ENCODE measurements around the gene AAK1.

DNA sequence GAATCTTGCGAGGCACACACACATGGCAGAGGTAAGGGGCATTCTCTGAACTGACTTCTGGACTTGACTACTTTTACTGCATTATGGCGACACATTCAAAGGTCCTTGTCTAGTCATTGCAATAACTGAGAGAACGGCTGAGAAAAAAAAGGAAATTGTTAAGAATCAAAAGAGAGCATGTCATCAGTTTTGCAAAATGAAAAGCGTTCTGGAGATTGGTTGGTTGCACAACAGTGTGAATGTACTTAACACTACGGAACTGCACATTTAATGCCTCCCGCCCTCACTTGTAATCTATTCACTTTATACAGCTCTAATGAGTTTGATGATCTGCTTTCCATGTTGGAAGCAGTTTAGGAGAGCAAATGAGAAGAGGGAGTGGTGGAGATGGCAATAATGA, 137.8 kb downstream of the AAK1 start:
- TF ChIP-seq, protein P1, sequence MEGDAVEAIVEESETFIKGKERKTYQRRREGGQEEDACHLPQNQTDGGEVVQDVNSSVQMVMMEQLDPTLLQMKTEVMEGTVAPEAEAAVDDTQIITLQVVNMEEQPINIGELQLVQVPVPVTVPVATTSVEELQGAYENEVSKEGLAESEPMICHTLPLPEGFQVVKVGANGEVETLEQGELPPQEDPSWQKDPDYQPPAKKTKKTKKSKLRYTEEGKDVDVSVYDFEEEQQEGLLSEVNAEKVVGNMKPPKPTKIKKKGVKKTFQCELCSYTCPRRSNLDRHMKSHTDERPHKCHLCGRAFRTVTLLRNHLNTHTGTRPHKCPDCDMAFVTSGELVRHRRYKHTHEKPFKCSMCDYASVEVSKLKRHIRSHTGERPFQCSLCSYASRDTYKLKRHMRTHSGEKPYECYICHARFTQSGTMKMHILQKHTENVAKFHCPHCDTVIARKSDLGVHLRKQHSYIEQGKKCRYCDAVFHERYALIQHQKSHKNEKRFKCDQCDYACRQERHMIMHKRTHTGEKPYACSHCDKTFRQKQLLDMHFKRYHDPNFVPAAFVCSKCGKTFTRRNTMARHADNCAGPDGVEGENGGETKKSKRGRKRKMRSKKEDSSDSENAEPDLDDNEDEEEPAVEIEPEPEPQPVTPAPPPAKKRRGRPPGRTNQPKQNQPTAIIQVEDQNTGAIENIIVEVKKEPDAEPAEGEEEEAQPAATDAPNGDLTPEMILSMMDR (IDR thresholded peaks at IDR 0.05): no peak
- TF ChIP-seq, protein P2, sequence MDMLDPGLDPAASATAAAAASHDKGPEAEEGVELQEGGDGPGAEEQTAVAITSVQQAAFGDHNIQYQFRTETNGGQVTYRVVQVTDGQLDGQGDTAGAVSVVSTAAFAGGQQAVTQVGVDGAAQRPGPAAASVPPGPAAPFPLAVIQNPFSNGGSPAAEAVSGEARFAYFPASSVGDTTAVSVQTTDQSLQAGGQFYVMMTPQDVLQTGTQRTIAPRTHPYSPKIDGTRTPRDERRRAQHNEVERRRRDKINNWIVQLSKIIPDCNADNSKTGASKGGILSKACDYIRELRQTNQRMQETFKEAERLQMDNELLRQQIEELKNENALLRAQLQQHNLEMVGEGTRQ (IDR thresholded peaks at IDR 0.05; ENCODE audit: borderline replicate concordance, low read depth, low read length): no peak
- no peak for TF ChIP-seq SMC3 (IDR thresholded peaks at IDR 0.05; ENCODE audit: low read depth, low read length)
- TF ChIP-seq TCF12 (IDR thresholded peaks at IDR 0.05): no peak
- TF ChIP-seq POLR2AphosphoS5 (IDR thresholded peaks at IDR 0.05; ENCODE audit: low read depth, low read length): no peak
- no peak for TF ChIP-seq MXI1 (IDR thresholded peaks at IDR 0.05; ENCODE audit: low read depth, low read length)
- TF ChIP-seq SIN3A (IDR thresholded peaks at IDR 0.05; ENCODE audit: borderline replicate concordance, low read depth, low read length): no peak
- TF ChIP-seq YY1 (IDR thresholded peaks at IDR 0.05; ENCODE audit: low read depth): no peak
- no peak for TF ChIP-seq CHD2 (IDR thresholded peaks at IDR 0.05; ENCODE audit: low read length, partially characterized antibody)
- no peak for TF ChIP-seq EP300 (IDR thresholded peaks at IDR 0.05; ENCODE audit: borderline replicate concordance in 1 of 2, low read depth in 1 of 2, low read length in 1 of 2)
- TF ChIP-seq TEAD4 (IDR thresholded peaks at IDR 0.05; ENCODE audit: borderline replicate concordance, insufficient read depth): no peak
- TF ChIP-seq, protein P3, sequence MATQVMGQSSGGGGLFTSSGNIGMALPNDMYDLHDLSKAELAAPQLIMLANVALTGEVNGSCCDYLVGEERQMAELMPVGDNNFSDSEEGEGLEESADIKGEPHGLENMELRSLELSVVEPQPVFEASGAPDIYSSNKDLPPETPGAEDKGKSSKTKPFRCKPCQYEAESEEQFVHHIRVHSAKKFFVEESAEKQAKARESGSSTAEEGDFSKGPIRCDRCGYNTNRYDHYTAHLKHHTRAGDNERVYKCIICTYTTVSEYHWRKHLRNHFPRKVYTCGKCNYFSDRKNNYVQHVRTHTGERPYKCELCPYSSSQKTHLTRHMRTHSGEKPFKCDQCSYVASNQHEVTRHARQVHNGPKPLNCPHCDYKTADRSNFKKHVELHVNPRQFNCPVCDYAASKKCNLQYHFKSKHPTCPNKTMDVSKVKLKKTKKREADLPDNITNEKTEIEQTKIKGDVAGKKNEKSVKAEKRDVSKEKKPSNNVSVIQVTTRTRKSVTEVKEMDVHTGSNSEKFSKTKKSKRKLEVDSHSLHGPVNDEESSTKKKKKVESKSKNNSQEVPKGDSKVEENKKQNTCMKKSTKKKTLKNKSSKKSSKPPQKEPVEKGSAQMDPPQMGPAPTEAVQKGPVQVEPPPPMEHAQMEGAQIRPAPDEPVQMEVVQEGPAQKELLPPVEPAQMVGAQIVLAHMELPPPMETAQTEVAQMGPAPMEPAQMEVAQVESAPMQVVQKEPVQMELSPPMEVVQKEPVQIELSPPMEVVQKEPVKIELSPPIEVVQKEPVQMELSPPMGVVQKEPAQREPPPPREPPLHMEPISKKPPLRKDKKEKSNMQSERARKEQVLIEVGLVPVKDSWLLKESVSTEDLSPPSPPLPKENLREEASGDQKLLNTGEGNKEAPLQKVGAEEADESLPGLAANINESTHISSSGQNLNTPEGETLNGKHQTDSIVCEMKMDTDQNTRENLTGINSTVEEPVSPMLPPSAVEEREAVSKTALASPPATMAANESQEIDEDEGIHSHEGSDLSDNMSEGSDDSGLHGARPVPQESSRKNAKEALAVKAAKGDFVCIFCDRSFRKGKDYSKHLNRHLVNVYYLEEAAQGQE (IDR thresholded peaks at IDR 0.05; ENCODE audit: low read depth, low read length): no peak
- no peak for TF ChIP-seq RXRA (IDR thresholded peaks at IDR 0.05; ENCODE audit: borderline replicate concordance, low read depth)
